COLO829 (cell line): ENCODE results near the gene SPATA16.
"Not testable (repeated sequence)": the region's sequence is repeated elsewhere in the genome, so short reads cannot be mapped to it uniquely, and the experiment has no call there.

ENCODE experiments used
- DNase-seq: peaks from one replicate; pipeline ENCODE4 v3.0.0; 2012; ENCODE audit warnings: low spot score

SPATA16 gene

GRCh38 chr3:173140986-173141385, at the start of gene SPATA16:
Gene SPATA16 (minus strand): TSS chr3:173141235. CDS start chr3:173117731, 23,504 bp downstream.
- no peak for DNase-seq

DNA sequence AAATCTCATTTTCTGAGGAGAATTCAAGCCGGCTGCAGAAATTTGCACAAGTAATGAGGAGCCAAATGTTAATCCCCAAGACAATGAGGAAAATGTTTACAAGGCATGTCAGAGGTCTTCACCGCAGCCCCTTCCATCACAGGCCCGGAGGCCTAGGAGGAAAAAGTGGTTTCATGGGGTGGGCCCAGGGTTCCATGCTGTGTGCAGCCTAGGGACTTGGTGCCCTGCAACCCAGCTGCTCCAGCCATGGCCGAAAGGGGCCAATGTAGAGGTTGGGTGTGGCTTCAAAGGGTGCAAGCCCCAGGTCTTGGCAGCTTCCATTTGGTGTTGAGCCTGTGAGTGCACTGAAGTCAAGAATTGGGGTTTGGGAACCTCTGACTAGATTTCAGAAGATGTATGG, 42.0 kb upstream of the SPATA16 start:
- not testable (repeated sequence) for DNase-seq

GRCh38 chr3:173173652-173174051, 32.6 kb upstream of the SPATA16 start:
- no peak for DNase-seq

DNA sequence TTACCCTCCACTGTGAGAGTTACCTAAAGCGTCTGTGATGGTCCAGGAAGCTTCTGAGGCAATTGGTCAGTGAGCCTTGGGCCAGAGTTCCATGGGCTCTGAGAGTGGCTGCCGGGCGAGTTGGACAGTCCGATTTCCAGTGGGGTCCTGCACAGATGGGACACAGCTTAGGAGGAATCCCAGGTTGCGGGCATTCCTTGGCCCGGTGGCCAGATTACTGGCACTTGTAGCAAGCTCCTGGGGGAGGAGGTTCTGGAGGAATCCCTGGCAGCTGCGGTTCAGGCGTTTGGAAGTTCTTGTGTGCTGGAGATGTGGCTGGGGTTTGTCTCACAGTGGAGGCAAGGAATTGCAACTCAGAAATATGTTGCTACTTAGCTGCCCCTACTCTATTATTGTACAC, 18.1 kb upstream of the SPATA16 start:
- not testable (repeated sequence) for DNase-seq

DNA sequence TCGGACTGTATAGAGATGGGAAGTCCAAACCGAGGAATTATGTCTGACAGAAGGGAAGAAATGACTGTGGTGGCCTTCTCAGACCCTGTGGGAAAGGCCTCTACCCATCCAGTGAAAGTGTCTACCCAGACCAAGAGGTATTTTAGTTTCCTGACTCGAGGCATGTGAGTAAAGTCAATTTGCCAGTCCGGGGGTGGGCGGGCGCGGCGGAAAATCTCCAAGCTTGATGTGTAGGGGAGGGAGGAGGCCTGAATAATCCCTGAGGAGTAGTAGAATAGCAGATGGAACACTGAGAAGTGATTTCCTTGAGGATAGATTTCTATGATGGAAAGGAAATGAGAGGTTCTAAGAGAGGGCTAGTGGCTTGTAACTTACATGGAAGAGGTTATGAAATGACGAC, 15.5 kb upstream of the SPATA16 start:
- not testable (repeated sequence) for DNase-seq

DNA sequence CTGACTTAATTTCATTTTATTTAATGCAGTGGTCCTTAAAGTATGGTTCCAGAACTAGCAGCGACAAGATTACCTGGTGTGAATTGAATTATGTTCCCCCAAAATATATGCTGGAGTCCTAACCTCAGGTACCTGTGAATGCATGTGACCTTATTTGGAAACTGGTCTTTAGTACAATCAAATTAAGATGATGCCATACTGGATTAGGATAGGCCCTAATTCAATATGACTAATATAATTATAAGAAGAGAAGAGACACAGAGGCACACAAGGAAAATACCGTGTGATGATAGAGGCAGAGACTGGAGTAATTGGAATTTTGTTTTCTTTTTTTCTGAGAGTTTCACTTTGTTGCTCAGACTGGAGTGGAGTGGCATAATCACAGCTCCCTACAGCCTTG, 12.6 kb upstream of the SPATA16 start:
- DNase-seq: no peak

GRCh38 chr3:173139420-173139819, 1.6 kb downstream of the SPATA16 start:
- no peak for DNase-seq

- DNase-seq: no peak
Observed at GRCh38 chr3:173138026-173138425, 3.0 kb downstream of the SPATA16 start.

GRCh38 chr3:173135059-173135458, 6.0 kb downstream of the SPATA16 start:
- DNase-seq: peak; percentile 48

GRCh38 chr3:173128633-173129032, 12.4 kb downstream of the SPATA16 start:
- DNase-seq: no peak

DNA sequence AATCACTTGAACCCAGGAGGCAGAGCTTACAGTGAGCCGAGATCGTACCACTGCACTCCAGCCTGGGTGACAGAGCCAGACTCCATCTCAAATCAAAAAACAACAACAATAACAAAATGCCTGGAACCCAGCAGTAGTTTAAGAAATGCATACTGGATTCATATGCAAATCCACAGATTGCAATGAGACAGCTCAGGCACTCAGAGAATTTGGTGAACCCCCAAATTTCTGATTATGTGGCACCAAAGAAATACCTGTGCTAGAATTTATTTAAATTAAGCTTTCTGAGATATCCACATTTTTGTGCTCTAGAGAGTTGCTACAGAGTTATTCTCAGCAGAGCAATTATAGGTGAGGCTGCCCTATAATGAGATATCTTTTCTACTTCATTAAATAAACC, 29.7 kb downstream of the SPATA16 start:
- DNase-seq: no peak

- peak; percentile 86 for DNase-seq
Observed at GRCh38 chr3:173109143-173109542, 31.9 kb downstream of the SPATA16 start.

DNA sequence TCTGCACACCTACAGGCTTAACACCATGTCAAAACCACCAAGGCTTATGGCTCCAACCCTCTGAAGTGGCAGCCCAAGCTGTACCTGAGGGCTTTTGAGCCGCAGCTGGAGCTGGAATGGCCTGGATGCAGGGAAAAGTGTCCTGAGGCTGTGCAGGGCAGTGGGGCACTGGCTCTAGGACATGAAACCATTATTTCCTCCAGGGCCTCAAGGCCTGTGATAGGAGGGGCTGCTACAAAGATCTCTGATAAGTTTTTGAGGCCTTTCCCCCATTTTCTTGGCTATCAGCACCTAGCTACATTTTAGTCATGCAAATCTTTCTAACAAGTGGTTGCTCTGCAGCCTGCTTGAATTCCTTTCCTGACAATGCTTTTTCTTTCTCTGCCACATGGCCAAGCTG, 37.6 kb downstream of the SPATA16 start:
- no peak for DNase-seq

DNA sequence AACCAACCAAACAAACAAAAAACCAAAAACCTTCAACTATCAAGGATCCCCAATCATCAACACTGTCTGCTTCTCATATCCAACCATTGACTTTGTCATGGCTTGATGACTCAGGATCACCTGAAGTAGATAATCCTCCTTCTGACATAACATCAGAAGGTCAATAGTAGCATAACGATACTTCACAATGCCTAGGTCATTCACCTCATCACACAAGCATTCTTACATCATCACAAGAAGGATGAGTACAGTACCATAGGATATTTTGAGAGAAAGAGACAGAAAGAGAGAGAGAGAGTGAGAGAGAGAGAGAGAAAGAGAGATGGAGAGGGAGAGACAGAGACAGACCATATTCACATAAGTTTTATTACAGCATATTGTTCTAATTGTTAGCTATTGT, 42.1 kb downstream of the SPATA16 start:
- no peak for DNase-seq

DNA sequence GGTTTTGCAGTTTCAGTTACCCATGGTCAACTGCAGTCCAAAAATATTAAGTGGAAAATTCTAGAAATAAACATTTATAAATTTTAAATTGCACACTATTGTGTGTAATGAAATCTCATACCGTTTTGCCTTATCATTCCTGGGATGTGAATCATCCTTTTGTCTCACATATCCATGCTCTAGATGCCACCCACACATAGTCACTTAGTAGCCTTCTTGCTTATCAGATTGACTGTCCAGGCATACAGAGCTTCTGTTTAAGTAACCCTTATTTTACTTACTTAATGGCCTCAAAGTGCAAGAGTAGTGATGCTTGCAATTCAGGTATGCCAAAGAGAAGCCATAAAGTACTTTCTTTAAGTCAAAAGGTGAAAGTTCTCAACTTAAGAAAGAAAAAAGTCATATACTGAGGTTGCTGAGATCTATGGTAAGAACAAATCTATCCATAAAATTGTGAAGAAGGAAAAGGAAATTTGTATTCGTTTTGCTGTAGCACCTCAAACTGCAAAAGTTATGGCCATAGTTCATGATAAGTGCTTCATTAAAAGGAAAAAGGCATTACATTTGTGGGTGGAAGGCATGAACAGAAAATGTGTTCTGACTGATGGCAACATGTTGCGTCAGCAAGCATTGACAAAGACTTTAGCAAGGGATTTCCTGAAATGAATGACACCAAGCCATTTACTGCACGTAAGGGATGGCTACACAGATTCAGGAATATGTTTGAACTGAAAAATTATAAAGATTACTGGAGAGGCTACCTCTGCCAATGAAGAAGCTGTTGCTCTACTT, 43.8 kb downstream of the SPATA16 start:
- DNase-seq: peak; percentile 21

GRCh38 chr3:173096140-173096539, 44.9 kb downstream of the SPATA16 start:
- DNase-seq: no peak

DNA sequence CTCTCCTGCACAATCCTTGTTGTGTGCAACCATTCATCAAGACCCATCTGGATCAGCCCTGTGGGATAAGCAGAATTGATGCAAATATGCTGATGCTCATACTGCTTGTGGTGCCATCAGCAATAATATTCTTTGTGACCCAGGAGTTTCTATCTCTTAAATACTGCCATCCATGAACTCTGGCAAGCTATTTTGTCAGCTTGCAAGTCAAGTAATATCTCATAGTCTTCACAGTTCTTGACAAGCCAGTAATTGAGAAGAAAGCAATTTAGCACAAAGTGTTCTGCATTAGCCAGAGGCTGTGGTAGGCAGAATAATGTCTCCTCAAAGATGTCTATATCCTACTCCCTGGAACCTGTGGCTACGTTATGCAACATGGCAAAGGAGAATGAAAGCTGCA, 49.0 kb downstream of the SPATA16 start:
- DNase-seq: no peak

DNA sequence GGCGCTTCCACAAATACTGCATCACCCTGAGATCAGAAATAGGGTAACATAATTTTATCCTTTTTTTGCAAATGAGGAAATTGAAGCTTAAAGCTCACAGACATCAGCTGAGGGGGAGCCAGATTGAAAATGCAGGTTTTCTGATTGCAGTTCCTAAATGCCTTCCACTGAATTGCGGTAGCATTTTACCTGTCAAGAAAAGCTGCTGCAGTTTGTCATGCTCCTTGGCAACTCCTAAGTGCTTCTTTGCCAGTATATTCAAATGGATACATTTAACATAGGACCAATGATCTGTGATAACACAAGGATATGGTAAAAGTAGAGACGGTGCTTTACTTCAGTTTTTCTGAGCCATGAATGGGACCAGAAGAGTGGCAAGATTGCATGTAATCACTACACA, 50.5 kb downstream of the SPATA16 start:
- no peak for DNase-seq

GRCh38 chr3:173089283-173089682, 51.8 kb downstream of the SPATA16 start:
- DNase-seq: no peak

GRCh38 chr3:173078525-173078924, 62.5 kb downstream of the SPATA16 start:
- DNase-seq: no peak

GRCh38 chr3:173066044-173067004, 74.7 kb downstream of the SPATA16 start:
- no peak for DNase-seq

DNA sequence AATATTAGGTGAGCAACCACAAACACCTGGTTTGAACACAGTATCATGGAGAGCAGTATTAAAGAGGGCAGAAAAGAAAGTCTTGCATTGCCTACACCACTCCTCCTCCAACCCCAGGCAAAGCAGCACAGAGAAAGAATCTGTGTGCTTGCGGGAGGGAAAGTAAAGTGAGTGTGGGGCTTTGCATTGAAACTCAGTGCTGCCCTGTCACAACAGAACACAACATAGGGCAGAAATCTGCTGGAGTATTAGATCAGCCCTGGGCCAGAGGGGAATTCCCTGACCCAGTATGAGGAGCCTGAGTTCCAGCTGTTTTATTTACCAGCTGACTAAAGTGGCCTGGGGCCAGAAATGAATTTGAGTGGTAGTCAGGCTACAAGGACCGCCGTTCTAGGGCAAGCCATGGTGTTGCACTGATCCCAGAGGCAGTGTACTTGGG, 75.5 kb downstream of the SPATA16 start:
- DNase-seq: no peak

- no peak for DNase-seq
Observed at GRCh38 chr3:173064631-173065030, 76.4 kb downstream of the SPATA16 start.
